ENCODE results near the gene ITLN1.

ITLN1 gene

GRCh38 chr1:160855181-160855981 lies 29.6 kb downstream of the ITLN1 start:
- H3K27me3 Mint-ChIP-seq (ENCODE audit: low read depth) = no peaks in the 10 kb centered on the region
- no peak overlapping the region for H3K27ac Mint-ChIP-seq
- no peaks in the 10 kb centered on the region for H3K4me1 Mint-ChIP-seq (ENCODE audit: low read depth)
- H3K9me3 Mint-ChIP-seq = no peaks in the 10 kb centered on the region
- H3K4me3 Mint-ChIP-seq = no peak overlapping the region
- no peaks in the 10 kb centered on the region for H3K36me3 Mint-ChIP-seq (ENCODE audit: low read depth)

- Mint-ChIP-seq H3K4me1 (ENCODE audit: low read depth) (no peaks in the 10 kb centered on the region), H3K9me3 (no peaks in the 10 kb centered on the region), H3K36me3 (ENCODE audit: low read depth) (no peaks in the 10 kb centered on the region), H3K27ac (no peak overlapping the region), H3K4me3 (no peak overlapping the region), H3K27me3 (ENCODE audit: low read depth) (no peaks in the 10 kb centered on the region)
These were observed 31.2 kb downstream of the ITLN1 start for GRCh38 chr1:160853754-160854153.

GRCh38 chr1:160853014-160853413 lies 32.0 kb downstream of the ITLN1 start:
- Mint-ChIP-seq H3K4me1 (ENCODE audit: low read depth) (no peaks in the 10 kb centered on the region), H3K9me3 (no peaks in the 10 kb centered on the region), H3K36me3 (ENCODE audit: low read depth) (no peaks in the 10 kb centered on the region), H3K27ac (no peak overlapping the region), H3K27me3 (ENCODE audit: low read depth) (peaks cover 2% of the 10 kb centered on the region), H3K4me3 (no peak overlapping the region)

GRCh38 chr1:160850993-160851392 lies 34.0 kb downstream of the ITLN1 start:
- Mint-ChIP-seq H3K27me3 (ENCODE audit: low read depth) (peaks cover 21% of the 10 kb centered on the region), H3K4me3 (no peak overlapping the region)

GRCh38 chr1:160850541-160850940 lies 34.4 kb downstream of the ITLN1 start:
- Mint-ChIP-seq H3K36me3 (ENCODE audit: low read depth) (no peaks in the 10 kb centered on the region), H3K4me1 (ENCODE audit: low read depth) (no peaks in the 10 kb centered on the region), H3K9me3 (peaks cover 2% of the 10 kb centered on the region), H3K27me3 (ENCODE audit: low read depth) (peaks cover 21% of the 10 kb centered on the region), H3K27ac (no peak overlapping the region), H3K4me3 (no peak overlapping the region)

More at GRCh38 chr1:160850993-160851392, 34.0 kb downstream of the ITLN1 start:
- no peaks in the 10 kb centered on the region for H3K9me3 Mint-ChIP-seq
- H3K27ac Mint-ChIP-seq = no peak overlapping the region
- no peaks in the 10 kb centered on the region for H3K36me3 Mint-ChIP-seq (ENCODE audit: low read depth)
- no peaks in the 10 kb centered on the region for H3K4me1 Mint-ChIP-seq (ENCODE audit: low read depth)

GRCh38 chr1:160846281-160846680 lies 38.7 kb downstream of the ITLN1 start:
- Mint-ChIP-seq H3K4me3 (no peak overlapping the region), H3K4me1 (ENCODE audit: low read depth) (peaks cover 6% of the 10 kb centered on the region), H3K27me3 (ENCODE audit: low read depth) (peaks cover 25% of the 10 kb centered on the region), H3K36me3 (ENCODE audit: low read depth) (peaks cover 8% of the 10 kb centered on the region), H3K9me3 (peaks cover 9% of the 10 kb centered on the region), H3K27ac (no peak overlapping the region)

- peaks cover 25% of the 10 kb centered on the region for H3K27me3 Mint-ChIP-seq (ENCODE audit: low read depth)
- peaks cover 9% of the 10 kb centered on the region for H3K9me3 Mint-ChIP-seq
- H3K4me3 Mint-ChIP-seq = no peak overlapping the region
- H3K27ac Mint-ChIP-seq = no peak overlapping the region
- peaks cover 8% of the 10 kb centered on the region for H3K4me1 Mint-ChIP-seq (ENCODE audit: low read depth)
- H3K36me3 Mint-ChIP-seq (ENCODE audit: low read depth) = peaks cover 8% of the 10 kb centered on the region
These were observed 40.3 kb downstream of the ITLN1 start for GRCh38 chr1:160844447-160845232.

GRCh38 chr1:160841079-160841478 lies 43.9 kb downstream of the ITLN1 start:
- Mint-ChIP-seq H3K4me3 (no peak overlapping the region), H3K36me3 (ENCODE audit: low read depth) (peaks cover 8% of the 10 kb centered on the region), H3K27ac (no peak overlapping the region), H3K27me3 (ENCODE audit: low read depth) (peaks cover 4% of the 10 kb centered on the region), H3K4me1 (ENCODE audit: low read depth) (peaks cover 35% of the 10 kb centered on the region), H3K9me3 (peaks cover 9% of the 10 kb centered on the region)

- Mint-ChIP-seq H3K27me3 (ENCODE audit: low read depth) (no peaks in the 10 kb centered on the region), H3K4me1 (ENCODE audit: low read depth) (peaks cover 40% of the 10 kb centered on the region), H3K4me3 (no peak overlapping the region), H3K27ac (peak overlapping the region; percentile 64), H3K9me3 (no peaks in the 10 kb centered on the region), H3K36me3 (ENCODE audit: low read depth) (peaks cover 5% of the 10 kb centered on the region)
These were observed 45.2 kb downstream of the ITLN1 start for GRCh38 chr1:160839746-160840145.

GRCh38 chr1:160838888-160839287 lies 46.1 kb downstream of the ITLN1 start:
- Mint-ChIP-seq H3K36me3 (ENCODE audit: low read depth) (peaks cover 3% of the 10 kb centered on the region), H3K27ac (peak overlapping the region; percentile 22), H3K4me1 (ENCODE audit: low read depth) (peaks cover 39% of the 10 kb centered on the region), H3K4me3 (no peak overlapping the region), H3K27me3 (ENCODE audit: low read depth) (no peaks in the 10 kb centered on the region), H3K9me3 (no peaks in the 10 kb centered on the region)

GRCh38 chr1:160837558-160838205 lies 47.3 kb downstream of the ITLN1 start:
- Mint-ChIP-seq H3K36me3 (ENCODE audit: low read depth) (no peaks in the 10 kb centered on the region), H3K4me3 (peak overlapping the region; percentile 48), H3K27ac (peak overlapping the region; percentile 91), H3K9me3 (no peaks in the 10 kb centered on the region), H3K27me3 (ENCODE audit: low read depth) (no peaks in the 10 kb centered on the region), H3K4me1 (ENCODE audit: low read depth) (peaks cover 42% of the 10 kb centered on the region)

GRCh38 chr1:160836981-160837557 lies 47.9 kb downstream of the ITLN1 start:
- Mint-ChIP-seq H3K27me3 (ENCODE audit: low read depth) (no peaks in the 10 kb centered on the region), H3K9me3 (no peaks in the 10 kb centered on the region), H3K4me1 (ENCODE audit: low read depth) (peaks cover 42% of the 10 kb centered on the region), H3K27ac (peak overlapping the region; percentile 84), H3K36me3 (ENCODE audit: low read depth) (no peaks in the 10 kb centered on the region), H3K4me3 (no peak overlapping the region)

GRCh38 chr1:160836561-160836960 lies 48.4 kb downstream of the ITLN1 start:
- Mint-ChIP-seq H3K4me1 (ENCODE audit: low read depth) (peaks cover 42% of the 10 kb centered on the region), H3K36me3 (ENCODE audit: low read depth) (no peaks in the 10 kb centered on the region), H3K4me3 (peak overlapping the region; percentile 32), H3K27me3 (ENCODE audit: low read depth) (no peaks in the 10 kb centered on the region), H3K9me3 (no peaks in the 10 kb centered on the region), H3K27ac (peak overlapping the region; percentile 84)

- Mint-ChIP-seq H3K9me3 (no peaks in the 10 kb centered on the region), H3K4me3 (no peak overlapping the region), H3K27me3 (ENCODE audit: low read depth) (no peaks in the 10 kb centered on the region), H3K4me1 (ENCODE audit: low read depth) (peaks cover 42% of the 10 kb centered on the region), H3K27ac (peak overlapping the region; percentile 42), H3K36me3 (ENCODE audit: low read depth) (no peaks in the 10 kb centered on the region)
These were observed 49.2 kb downstream of the ITLN1 start for GRCh38 chr1:160835751-160836150.

Data from T-helper 1 cell treated with Interleukin-12 subunit alpha and Interleukin-12 subunit beta and Interleukin-4 antibody, amounts not matched to agents 30 μg/mL and 1 μg/mL, for 36 hours (primary cell).